ENCODE results near the gene WNT5A.

DNA sequence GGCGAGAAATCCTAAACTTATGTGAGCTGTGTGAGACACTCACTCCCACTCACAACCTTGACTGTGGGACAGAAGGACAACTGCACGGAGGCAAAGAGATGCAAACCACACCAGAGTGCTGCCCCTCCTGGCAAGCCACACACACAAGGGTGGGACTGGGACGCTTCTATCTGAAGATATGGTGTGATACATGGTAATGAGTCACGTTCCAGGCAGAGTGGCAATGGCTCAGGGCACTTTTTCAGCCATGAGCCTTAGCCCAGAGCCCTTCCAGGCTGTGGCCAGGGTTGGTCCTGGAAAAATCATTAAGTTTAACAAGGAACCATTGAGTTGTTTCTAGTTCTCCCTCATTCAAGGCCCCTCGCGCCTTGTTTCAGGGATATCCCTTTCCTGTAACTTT, 56.1 kb downstream of the WNT5A start:
- TF ChIP-seq, protein P1, sequence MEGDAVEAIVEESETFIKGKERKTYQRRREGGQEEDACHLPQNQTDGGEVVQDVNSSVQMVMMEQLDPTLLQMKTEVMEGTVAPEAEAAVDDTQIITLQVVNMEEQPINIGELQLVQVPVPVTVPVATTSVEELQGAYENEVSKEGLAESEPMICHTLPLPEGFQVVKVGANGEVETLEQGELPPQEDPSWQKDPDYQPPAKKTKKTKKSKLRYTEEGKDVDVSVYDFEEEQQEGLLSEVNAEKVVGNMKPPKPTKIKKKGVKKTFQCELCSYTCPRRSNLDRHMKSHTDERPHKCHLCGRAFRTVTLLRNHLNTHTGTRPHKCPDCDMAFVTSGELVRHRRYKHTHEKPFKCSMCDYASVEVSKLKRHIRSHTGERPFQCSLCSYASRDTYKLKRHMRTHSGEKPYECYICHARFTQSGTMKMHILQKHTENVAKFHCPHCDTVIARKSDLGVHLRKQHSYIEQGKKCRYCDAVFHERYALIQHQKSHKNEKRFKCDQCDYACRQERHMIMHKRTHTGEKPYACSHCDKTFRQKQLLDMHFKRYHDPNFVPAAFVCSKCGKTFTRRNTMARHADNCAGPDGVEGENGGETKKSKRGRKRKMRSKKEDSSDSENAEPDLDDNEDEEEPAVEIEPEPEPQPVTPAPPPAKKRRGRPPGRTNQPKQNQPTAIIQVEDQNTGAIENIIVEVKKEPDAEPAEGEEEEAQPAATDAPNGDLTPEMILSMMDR (conservative IDR thresholded peaks at IDR 0.05 in 1 of 2, IDR thresholded peaks at IDR 0.05 in 1 of 2; ENCODE audit: extremely low read depth in 1 of 2, insufficient read depth in 1 of 2, low read depth in 1 of 2, low read length in 2 of 2), result no peak
- TF ChIP-seq EZH2 (IDR thresholded peaks at IDR 0.05; ENCODE audit: borderline replicate concordance, low read length), result no peak
